Endodermal cell (in vitro differentiated cells): ENCODE data around the gene NETO2. TPM values are rescaled to one million over a fixed set of nuclear protein-coding genes. Genes with fewer than 3 reads are reported as not detected.

ENCODE experiments used
- DNase-seq: peaks from one replicate; pipeline ENCODE4 v3.0.0-alpha.2; 2017
- H3K27ac ChIP-seq: 2 replicates; pipeline ENCODE4 v1.5.1; 2013; ENCODE audit warnings: mild to moderate bottlenecking, low read depth, low read length, moderate library complexity
- H3K27me3 ChIP-seq: 2 replicates; pipeline ENCODE4 v1.6.1; 2013; ENCODE audit warnings: mild to moderate bottlenecking, low read length, moderate library complexity; ENCODE audit not compliant: insufficient read depth, control insufficient read depth, poor library complexity, severe bottlenecking
- H3K36me3 ChIP-seq: 2 replicates; pipeline ENCODE4 v1.7.0; 2013; ENCODE audit warnings: mild to moderate bottlenecking, low read length, moderate library complexity; ENCODE audit not compliant: control insufficient read depth, insufficient read depth
- H3K4me1 ChIP-seq: one replicate; pipeline ENCODE4 v1.7.0; 2013; ENCODE audit warnings: low read length; ENCODE audit not compliant: control insufficient read depth, insufficient read depth
- H3K4me3 ChIP-seq: 2 replicates; pipeline ENCODE4 v1.5.1; 2013; ENCODE audit warnings: mild to moderate bottlenecking, low read length, moderate library complexity
- H3K9ac ChIP-seq: 2 replicates; pipeline ENCODE4 v1.6.1; 2013; ENCODE audit warnings: mild to moderate bottlenecking, low read length, moderate library complexity; ENCODE audit not compliant: poor library complexity, severe bottlenecking; ENCODE audit errors: extremely low read depth
- H3K9me3 ChIP-seq: 2 replicates; pipeline ENCODE4 v1.6.1; 2013; ENCODE audit warnings: mild to moderate bottlenecking, low read length, moderate library complexity; ENCODE audit not compliant: control insufficient read depth
- H3K27ac Mint-ChIP-seq: 2 replicates; pipeline ENCODE4 v1.8.0; 2020; ENCODE audit warnings: mixed read lengths
- H3K27me3 Mint-ChIP-seq: 2 replicates; pipeline ENCODE4 v1.8.0; 2021; ENCODE audit warnings: mild to moderate bottlenecking, mixed read lengths; ENCODE audit not compliant: insufficient read depth
- H3K36me3 Mint-ChIP-seq: 2 replicates; pipeline ENCODE4 v1.8.0; 2020; ENCODE audit warnings: low read depth, mixed read lengths
- H3K4me1 Mint-ChIP-seq: 2 replicates; pipeline ENCODE4 v1.8.0; 2020; ENCODE audit warnings: mixed read lengths
- H3K4me3 Mint-ChIP-seq: 2 replicates; pipeline ENCODE4 v1.8.0; 2020; ENCODE audit warnings: mild to moderate bottlenecking, moderate library complexity, mixed read lengths
- H3K9me3 Mint-ChIP-seq: 2 replicates; pipeline ENCODE4 v1.8.0; 2020; ENCODE audit warnings: mild to moderate bottlenecking, mixed read lengths
- CTCF ChIP-seq: fragments of 200-600 bp; sonication (generic); conservative IDR thresholded peaks from 2 replicates; pipeline ENCODE4 v1.5.0; 2021; ENCODE audit warnings: antibody characterized with exemption, mild to moderate bottlenecking
- WGBS, 2 experiments: methylation state at CpG; one replicate each; pipeline versions ENCODE4 v1.1.5 to v1.1.7; 2013; ENCODE audit warnings: missing lambda C conversion rate in 2 of 2, mixed read lengths in 1 of 2; ENCODE audit not compliant: insufficient coverage in 1 of 2, insufficient read length in 1 of 2; 5-methylcytosine and 5-hydroxymethylcytosine counted together
- total RNA-seq, 2 donors: library from RNA; stranded (reverse); fragmentation: NEBNext Ultra II Directional in 1 of 2; extraction: Animal tissue kit (Norgen Biotek cat#: 25700) in 1 of 2; gene quantifications; 2 replicates in 1 of 2; 3 replicates in 1 of 2; pipeline ENCODE4 v1.2.1, GENCODE V29; 2021

Gene NETO2
- total RNA-seq, 2 donors from 2014 or later: 18.4 to 36.3 TPM

GRCh38 chr16:47047524-47048203 lies 96.1 kb downstream of the NETO2 start:
- no peaks in the 10 kb centered on the region for H3K9me3 Mint-ChIP-seq
- Histone ChIP-seq H3K9me3 (no peaks in the 10 kb centered on the region), H3K4me3 (no peak overlapping the region), H3K27ac (no peak overlapping the region), H3K27me3 (no peaks in the 10 kb centered on the region), H3K9ac (no peak overlapping the region), H3K36me3 (no peaks in the 10 kb centered on the region), H3K4me1 (no peaks in the 10 kb centered on the region)
- H3K27me3 Mint-ChIP-seq: peaks cover 7% of the 10 kb centered on the region
- peaks cover 6% of the 10 kb centered on the region for H3K4me1 Mint-ChIP-seq
- H3K36me3 Mint-ChIP-seq: no peaks in the 10 kb centered on the region
- DNase-seq: no peak
- no peak overlapping the region for H3K27ac Mint-ChIP-seq
- H3K4me3 Mint-ChIP-seq: no peak overlapping the region
- TF ChIP-seq CTCF: no peak
- 86 to 90% methylated on average over 2 to 5 of the region's 5 CpGs for WGBS, 2 experiments

- Mint-ChIP-seq H3K4me3 (no peak overlapping the region), H3K9me3 (no peaks in the 10 kb centered on the region), H3K27ac (no peak overlapping the region), H3K36me3 (no peaks in the 10 kb centered on the region), H3K27me3 (peaks cover 7% of the 10 kb centered on the region), H3K4me1 (peaks cover 6% of the 10 kb centered on the region)
- DNase-seq: no peak
- 90 to 91% methylated on average over 5 to 8 of the region's 8 CpGs for WGBS, 2 experiments
- H3K4me3 ChIP-seq: no peak overlapping the region
- H3K36me3 ChIP-seq: no peaks in the 10 kb centered on the region
- TF ChIP-seq CTCF: no peak
- H3K27me3 ChIP-seq: no peaks in the 10 kb centered on the region
- H3K9me3 ChIP-seq: no peaks in the 10 kb centered on the region
- H3K27ac ChIP-seq: no peak overlapping the region
- H3K9ac ChIP-seq: no peak overlapping the region
- no peaks in the 10 kb centered on the region for H3K4me1 ChIP-seq
Measured at GRCh38 chr16:47046726-47047523, 96.8 kb downstream of the NETO2 start.

GRCh38 chr16:47045459-47045858 lies 98.3 kb downstream of the NETO2 start:
- H3K27me3 Mint-ChIP-seq: peaks cover 7% of the 10 kb centered on the region
- Histone ChIP-seq H3K4me1 (no peaks in the 10 kb centered on the region), H3K9ac (no peak overlapping the region), H3K27me3 (no peaks in the 10 kb centered on the region), H3K36me3 (no peaks in the 10 kb centered on the region), H3K27ac (no peak overlapping the region), H3K9me3 (no peaks in the 10 kb centered on the region), H3K4me3 (no peak overlapping the region)
- peaks cover 6% of the 10 kb centered on the region for H3K4me1 Mint-ChIP-seq
- H3K27ac Mint-ChIP-seq: no peak overlapping the region
- no peaks in the 10 kb centered on the region for H3K36me3 Mint-ChIP-seq
- no peaks in the 10 kb centered on the region for H3K9me3 Mint-ChIP-seq
- no peak for DNase-seq
- no peak for TF ChIP-seq CTCF
- H3K4me3 Mint-ChIP-seq: no peak overlapping the region
- 79 to 82% methylated on average over 2 to 3 of the region's 3 CpGs for WGBS, 2 experiments
